DND-41 (cell line): Measurements from ENCODE around the gene FOXJ3.

Experiments used
- CTCF ChIP-seq: IDR thresholded peaks from 2 replicates; pipeline ENCODE4 v1.5.1; 2012; ENCODE audit warnings: borderline replicate concordance, low read length, moderate library complexity, mild to moderate bottlenecking; ENCODE audit not compliant: poor library complexity, severe bottlenecking; ENCODE audit errors: extremely low read depth
- EZH2 ChIP-seq: IDR thresholded peaks from 3 replicates; pipeline ENCODE4 v1.6.1; 2012; ENCODE audit warnings: borderline replicate concordance, low read depth, mild to moderate bottlenecking, moderate library complexity, low read length, inconsistent platforms; ENCODE audit not compliant: severe bottlenecking

- TF ChIP-seq CTCF (no peak), EZH2 (no peak)
Observed at GRCh38 chr1:42280821-42281220, 54.2 kb downstream of the FOXJ3 start.
